SK-N-SH (cell line): ENCODE results near the gene LINC00237. TPM values are rescaled to one million over a fixed set of nuclear protein-coding genes. Genes with fewer than 3 reads are reported as not detected.

Experiments
- CTCF ChIA-PET: fragments of 300-600, 350-600 bp; formaldehyde crosslinking; extraction: SDS; loops from one replicate; lab custom pipeline; 2021; lab: Yijun Ruan, JAX
- POLR2A ChIA-PET: fragments of 350-600 bp; sonication (Branson Sonifier 250); formaldehyde crosslinking; extraction: SDS; loops from one replicate; lab custom pipeline; 2020; ENCODE audit warnings: antibody characterized with exemption, inconsistent platforms; lab: Yijun Ruan, JAX
- DNase-seq: peaks from one replicate; pipeline ENCODE4 v3.0.0; 2012
- H2AFZ ChIP-seq: fragments of 200-600 bp; sonication (generic); 2 replicates; pipeline ENCODE4 v1.8.1; 2016; ENCODE audit warnings: antibody characterized with exemption, mild to moderate bottlenecking, low read depth
- H3F3A ChIP-seq: fragments of 200-600 bp; sonication (generic); replicated peaks from 2 replicates; pipeline ENCODE3; 2016; ENCODE audit warnings: antibody characterized with exemption, mild to moderate bottlenecking; ENCODE audit not compliant: insufficient read depth
- H3K27ac ChIP-seq, 2 experiments: fragments of 200-500 bp in 1 of 2; fragments of 200-600 bp in 1 of 2; sonication (Bioruptor generic) in 1 of 2; sonication (generic), shearing (Covaris generic) in 1 of 2; 2 replicates each; pipeline versions ENCODE4 v1.5.1 to v1.6.1; 2014 to 2016; ENCODE audit warnings: low read depth in 2 of 2, inconsistent platforms in 1 of 2, low read length in 1 of 2, mild to moderate bottlenecking in 1 of 2, mixed read lengths in 1 of 2
- H3K27me3 ChIP-seq: fragments of 200-600 bp; sonication (generic), shearing (Covaris generic); 2 replicates; pipeline ENCODE4 v1.6.1; 2016; ENCODE audit warnings: mixed run types; ENCODE audit not compliant: insufficient read depth
- H3K36me3 ChIP-seq, 2 experiments: fragments of 200-500 bp in 1 of 2; fragments of 200-600 bp in 1 of 2; sonication (Bioruptor generic) in 1 of 2; sonication (generic) in 1 of 2; replicated peaks in 1 of 2; 2 replicates each; pipeline versions ENCODE3 to v1.5.1; 2014 to 2016; ENCODE audit warnings: low read length in 1 of 2, mild to moderate bottlenecking in 1 of 2; ENCODE audit not compliant: insufficient read depth in 2 of 2, control insufficient read depth in 1 of 2
- H3K4me1 ChIP-seq, 2 experiments: fragments of 200-500 bp in 1 of 2; fragments of 200-600 bp in 1 of 2; sonication (Bioruptor generic) in 1 of 2; sonication (generic), shearing (Covaris generic) in 1 of 2; 2 replicates each; pipeline versions ENCODE4 v1.5.1 to v1.6.1; 2014 to 2016; ENCODE audit warnings: low read depth in 1 of 2, low read length in 1 of 2, mixed run types in 1 of 2; ENCODE audit not compliant: insufficient read depth in 2 of 2, control insufficient read depth in 1 of 2
- H3K4me2 ChIP-seq: fragments of 200-600 bp; sonication (generic), shearing (Covaris generic); 2 replicates; pipeline ENCODE4 v1.6.1; 2017; ENCODE audit warnings: mixed run types
- H3K4me3 ChIP-seq, 2 experiments: fragments of 200-500 bp in 1 of 2; fragments of 200-600 bp in 1 of 2; sonication (Bioruptor generic) in 1 of 2; sonication (generic), shearing (Covaris generic) in 1 of 2; 2 replicates each; pipeline versions ENCODE4 v1.5.1 to v1.8.1; 2014 to 2016; ENCODE audit warnings: low read depth in 2 of 2, inconsistent platforms in 1 of 2, low read length in 1 of 2, mild to moderate bottlenecking in 1 of 2, mixed read lengths in 1 of 2, moderate library complexity in 1 of 2
- H3K79me2 ChIP-seq: fragments of 200-600 bp; sonication (generic); 2 replicates; pipeline ENCODE4 v1.8.1; 2017; ENCODE audit warnings: mild to moderate bottlenecking; ENCODE audit not compliant: insufficient read depth
- H3K9ac ChIP-seq: fragments of 200-600 bp; sonication (generic); 2 replicates; pipeline ENCODE4 v1.6.1; 2017; ENCODE audit warnings: mixed run types
- H3K9me2 ChIP-seq: fragments of 200-600 bp; sonication (generic); 2 replicates; pipeline ENCODE4 v1.6.1; 2017; ENCODE audit warnings: mixed run types
- H3K9me3 ChIP-seq: fragments of 200-600 bp; sonication (generic); 2 replicates; pipeline ENCODE4 v1.6.1; 2017; ENCODE audit warnings: mixed run types, mild to moderate bottlenecking, moderate library complexity
- H4K20me1 ChIP-seq: fragments of 200-600 bp; sonication (generic); 2 replicates; pipeline ENCODE4 v1.6.1; 2017; ENCODE audit warnings: mild to moderate bottlenecking, mixed run types; ENCODE audit not compliant: insufficient read depth
- CHD2 ChIP-seq: fragments of 150-350 bp; IDR thresholded peaks from 2 replicates; pipeline ENCODE4 v1.6.1; 2018; ENCODE audit warnings: low read length; ENCODE audit not compliant: partially characterized antibody
- CTCF ChIP-seq: fragments of 200-600 bp; sonication (generic); IDR thresholded peaks from 2 replicates; pipeline ENCODE4 v1.6.1; 2017; ENCODE audit warnings: antibody characterized with exemption, mild to moderate bottlenecking, moderate library complexity
- ELF1 ChIP-seq: IDR thresholded peaks from 2 replicates; pipeline ENCODE4 v1.4.0; 2012
- EZH2phosphoT487 ChIP-seq: fragments of 200-600 bp; sonication (generic); IDR thresholded peaks from 2 replicates; pipeline ENCODE4 v1.6.1; 2017; ENCODE audit warnings: low read depth, mixed run types, mild to moderate bottlenecking, antibody characterized with exemption, moderate library complexity, borderline replicate concordance
- FOSL2 ChIP-seq: IDR thresholded peaks from 2 replicates; pipeline ENCODE4 v1.4.0; 2012; ENCODE audit warnings: low read depth, mild to moderate bottlenecking, moderate library complexity, borderline replicate concordance
- FOXJ3 ChIP-seq: sonication (generic); formaldehyde crosslinking; IDR thresholded peaks from 2 replicates; pipeline ENCODE4 v1.5.1; 2020; ENCODE audit warnings: mild to moderate bottlenecking, missing genetic modification reagents
- GABPA ChIP-seq: IDR thresholded peaks from 2 replicates; pipeline ENCODE4 v1.4.0; 2012; ENCODE audit warnings: low read depth, mild to moderate bottlenecking
- IRF3 ChIP-seq: fragments of 150-350 bp; IDR thresholded peaks from 2 replicates; pipeline ENCODE4 v1.6.1; 2016; ENCODE audit warnings: mild to moderate bottlenecking, low read depth, low read length
- MAX ChIP-seq: IDR thresholded peaks from 2 replicates; pipeline ENCODE4 v1.4.0; 2012; ENCODE audit warnings: low read depth
- MEF2A ChIP-seq: IDR thresholded peaks from 2 replicates; pipeline ENCODE4 v1.4.0; 2012; ENCODE audit warnings: low read depth, borderline replicate concordance
- NFIC ChIP-seq: IDR thresholded peaks from 2 replicates; pipeline ENCODE4 v1.4.0; 2012; ENCODE audit warnings: borderline replicate concordance
- POLR2AphosphoS5 ChIP-seq: IDR thresholded peaks from 2 replicates; pipeline ENCODE4 v1.6.1; 2012; ENCODE audit warnings: low read depth, low read length
- RAD21 ChIP-seq: IDR thresholded peaks from 2 replicates; pipeline ENCODE4 v1.6.1; 2012; ENCODE audit warnings: mild to moderate bottlenecking, low read length
- RCOR1 ChIP-seq: fragments of 150-350 bp; IDR thresholded peaks from 2 replicates; pipeline ENCODE4 v1.6.1; 2017; ENCODE audit warnings: antibody characterized with exemption, low read length
- RFX5 ChIP-seq: IDR thresholded peaks from 2 replicates; pipeline ENCODE4 v1.6.1; 2012; ENCODE audit warnings: mild to moderate bottlenecking, improper control_type of control experiment, low read length
- SIN3A ChIP-seq: IDR thresholded peaks from 2 replicates; pipeline ENCODE4 v1.6.1; 2012; ENCODE audit warnings: low read depth, mild to moderate bottlenecking, low read length, moderate library complexity, borderline replicate concordance
- TAF1 ChIP-seq: IDR thresholded peaks from 2 replicates; pipeline ENCODE4 v1.6.1; 2012; ENCODE audit warnings: low read depth, mild to moderate bottlenecking, low read length, moderate library complexity, borderline replicate concordance
- USF1 ChIP-seq: IDR thresholded peaks from 2 replicates; pipeline ENCODE4 v1.4.0; 2012; ENCODE audit warnings: low read depth, borderline replicate concordance
- YY1 ChIP-seq: IDR thresholded peaks from 2 replicates; pipeline ENCODE4 v1.4.0; 2012; ENCODE audit warnings: low read depth, mild to moderate bottlenecking
- WGBS: methylation state at CpG from one replicate; pipeline ENCODE4 v1.1.6; 2017; ENCODE audit warnings: low lambda C conversion rate; 5-methylcytosine and 5-hydroxymethylcytosine counted together
- polyA plus RNA-seq, 3 experiments: library from polyadenylated mRNA; depleted of rRNA; stranded (reverse); fragments of >200 nt; gene quantifications; 2 replicates each; pipeline ENCODE4 v1.2.3, GENCODE V29; 2012

LINC00237 gene
- polyA plus RNA-seq, 1 of the 3 experiments (the other 2 are of a cell fraction) = not detected

GRCh38 chr20:21077809-21078345 is 28.3 kb downstream of the LINC00237 start:
- POLR2A ChIA-PET = no interaction called here
- CTCF ChIA-PET = no interaction called here
- 5% methylated on average over 4 of the region's 4 CpGs for WGBS

More at GRCh38 chr20:21077809-21078345, 28.3 kb downstream of the LINC00237 start:
- H3K9ac ChIP-seq = no peak overlapping the region
- H2AFZ ChIP-seq = no peak overlapping the region
- H3K36me3 ChIP-seq = no peaks in the 10 kb centered on the region
- H3K27ac ChIP-seq = no peak overlapping the region
- no peaks in the 10 kb centered on the region for H3K9me3 ChIP-seq
- no peaks in the 10 kb centered on the region for H3K9me2 ChIP-seq
- no peaks in the 10 kb centered on the region for H3F3A ChIP-seq
- no peaks in the 10 kb centered on the region for H4K20me1 ChIP-seq
- H3K79me2 ChIP-seq = no peaks in the 10 kb centered on the region
- no peak for DNase-seq
- TF ChIP-seq YY1 (no peak), IRF3 (no peak), POLR2AphosphoS5 (no peak), CHD2 (no peak), TAF1 (no peak), SIN3A (no peak), EZH2phosphoT487 (no peak), NFIC (no peak), GABPA (no peak), MAX (no peak), USF1 (no peak), ELF1 (no peak), RFX5 (no peak), MEF2A (no peak), RAD21 (no peak), FOXJ3 (CRISPR knock-in tag) (no peak), RCOR1 (no peak), FOSL2 (no peak), CTCF (no peak)
- TF ChIP-seq, all 33 proteins: peak for 0
- H3K27me3 ChIP-seq = no peaks in the 10 kb centered on the region
- no peaks in the 10 kb centered on the region for H3K4me1 ChIP-seq
- no peak overlapping the region for H3K4me3 ChIP-seq
- H3K4me2 ChIP-seq = no peak overlapping the region
